ENCODE measurements around the gene MRTO4.
A peak's percentile ranks its signal among the peaks of the same experiment; 100 is the strongest.
"Not testable (repeated sequence)": the region's sequence is repeated elsewhere in the genome, so short reads cannot be mapped to it uniquely, and the experiment has no call there.

The MRTO4 gene

GRCh38 chr1:19251305-19252196 lies at the start of gene MRTO4, which contains the start of gene EMC1:
MRTO4 (plus strand) TSS chr1:19251805; CDS start chr1:19251836, 31 bp downstream.
EMC1 (minus strand) TSS chr1:19251524; CDS start chr1:19251509, 15 bp downstream.
- peak; percentile 88 for DNase-seq

DNA sequence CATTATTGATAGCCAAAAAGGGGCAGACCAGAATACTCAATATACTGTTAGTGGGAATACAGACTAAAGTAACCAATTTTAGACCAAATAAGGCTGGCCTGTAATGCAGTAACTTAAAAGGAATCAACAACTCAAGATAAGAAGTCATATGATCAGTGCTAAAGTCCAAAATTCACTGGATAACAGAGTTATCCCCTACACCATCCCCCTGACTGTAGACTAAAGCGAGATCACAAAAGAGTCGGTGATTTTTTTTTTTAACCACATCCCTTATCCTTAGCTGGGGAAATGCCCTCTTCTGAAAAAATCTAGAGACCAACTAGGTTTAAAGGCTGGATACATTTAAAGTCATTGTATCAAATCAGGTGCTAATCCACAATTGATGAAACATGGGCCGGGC lies 49.2 kb upstream of the MRTO4 start:
- no peak for DNase-seq

DNA sequence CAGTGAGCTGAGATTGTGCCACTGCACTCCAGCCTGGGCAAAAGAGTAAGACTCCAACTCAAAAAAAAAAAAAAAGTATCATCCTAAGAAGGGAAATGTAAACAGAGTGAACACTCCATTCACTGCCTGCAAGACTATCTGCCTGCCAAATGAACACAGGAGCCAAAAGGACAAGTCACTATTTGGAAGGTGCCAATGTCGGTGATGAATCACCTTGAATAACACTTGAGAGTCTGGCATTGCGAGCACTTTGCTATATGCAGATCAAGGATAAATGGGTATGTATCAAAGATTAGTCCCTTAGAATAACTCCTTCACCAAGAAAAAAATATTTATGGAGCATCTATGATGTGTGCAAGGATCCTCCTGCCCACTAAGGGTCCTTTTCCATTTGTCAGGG lies 48.2 kb upstream of the MRTO4 start:
- DNase-seq: peak; percentile 62

GRCh38 chr1:19204446-19205266 lies 46.9 kb upstream of the MRTO4 start:
- DNase-seq: peak; percentile 47

GRCh38 chr1:19205403-19205802 lies 46.2 kb upstream of the MRTO4 start:
- DNase-seq: no peak

GRCh38 chr1:19205845-19206244 lies 45.8 kb upstream of the MRTO4 start:
- no peak for DNase-seq

DNA sequence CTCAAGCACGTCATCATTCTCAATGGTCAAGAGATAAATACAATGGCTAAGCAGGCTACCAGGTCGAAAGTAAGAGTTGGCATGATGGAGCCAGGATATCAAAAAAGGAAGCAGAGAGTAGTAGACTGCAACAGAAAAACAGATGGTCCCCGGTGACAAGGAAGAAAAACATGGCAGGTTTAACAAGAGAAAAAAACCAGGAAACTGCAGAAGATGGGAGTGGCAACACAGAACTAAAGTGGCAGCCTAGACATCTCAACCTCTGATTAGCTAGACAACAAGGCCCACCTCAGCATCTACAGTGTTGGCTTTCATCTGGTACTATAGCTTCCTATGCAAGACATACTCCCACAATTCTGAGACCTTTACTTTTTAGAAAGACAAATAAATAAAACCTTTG lies 44.7 kb upstream of the MRTO4 start:
- no peak for DNase-seq

- DNase-seq: peak; percentile 57
Measured at GRCh38 chr1:19208710-19209438, 42.7 kb upstream of the MRTO4 start.

DNA sequence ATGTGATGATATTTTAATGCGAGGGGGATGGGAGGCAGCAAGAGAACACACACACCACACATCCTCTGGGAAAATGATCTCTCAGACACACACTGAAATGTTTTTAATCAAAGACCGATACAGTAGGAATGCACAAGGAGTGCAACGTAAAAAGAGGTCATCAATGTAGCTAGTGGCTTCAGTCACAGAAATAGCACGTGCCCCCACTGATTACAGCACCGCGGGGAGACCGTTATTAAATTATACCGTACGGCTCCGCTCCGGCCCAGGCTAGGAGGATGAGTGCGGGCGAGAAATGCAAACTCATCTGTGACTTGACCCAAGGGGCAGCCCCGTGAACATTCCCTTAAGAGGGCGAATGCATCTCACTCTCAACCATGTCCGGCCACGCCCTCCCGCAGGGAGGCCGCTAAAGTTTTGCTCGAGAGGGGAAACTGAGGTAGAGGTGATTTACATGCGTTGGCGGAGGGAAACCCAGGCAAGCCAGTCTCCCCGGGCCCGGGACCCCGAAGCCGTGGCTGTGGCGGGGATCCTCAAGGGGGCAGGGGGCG lies 42.1 kb upstream of the MRTO4 start:
- DNase-seq: peak; percentile 63

DNA sequence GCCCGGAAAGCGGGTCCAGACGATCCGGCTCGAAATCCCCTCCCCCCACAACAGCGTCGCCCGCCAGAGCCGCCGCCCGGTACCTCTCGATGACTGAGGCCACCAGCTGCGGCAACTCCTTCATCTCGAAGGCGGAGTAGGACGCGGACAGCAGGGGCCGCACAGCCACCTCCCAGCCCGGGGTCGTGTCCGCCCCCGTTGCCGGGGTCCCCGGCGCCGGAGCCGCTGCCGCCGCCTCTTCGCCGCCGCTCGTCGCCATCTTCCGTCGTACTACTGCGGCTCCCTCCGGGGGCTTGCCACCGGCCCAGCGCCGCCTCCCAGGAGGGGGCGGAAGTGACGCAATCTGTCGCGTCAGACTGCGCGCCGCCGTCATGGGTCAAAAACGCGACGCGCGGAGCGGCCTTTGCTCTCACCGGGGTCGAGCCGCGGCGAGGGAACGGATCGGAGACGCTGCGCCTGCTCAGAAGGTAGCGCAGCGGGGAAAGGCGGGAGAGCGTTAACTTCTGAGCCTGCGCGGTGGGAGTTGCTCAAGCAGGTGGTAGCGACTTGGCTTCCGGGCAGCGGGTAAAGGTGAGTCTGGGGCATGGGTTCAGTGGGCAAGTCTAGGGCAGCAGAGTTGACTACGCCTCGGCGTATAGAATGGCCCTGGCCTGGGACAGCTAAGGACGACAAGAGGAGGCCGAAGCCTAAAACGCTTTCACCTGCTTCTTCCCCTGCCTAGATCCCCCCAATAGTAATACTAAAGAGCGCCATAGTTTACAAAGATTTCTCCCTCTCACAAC lies 41.4 kb upstream of the MRTO4 start, which contains the start of gene UBR4:
Gene UBR4 (minus strand): TSS at position 277 of the 782 bp plus-strand sequence. CDS start 18 bp downstream, at position 259.
- peak; percentile 95 for DNase-seq

DNA sequence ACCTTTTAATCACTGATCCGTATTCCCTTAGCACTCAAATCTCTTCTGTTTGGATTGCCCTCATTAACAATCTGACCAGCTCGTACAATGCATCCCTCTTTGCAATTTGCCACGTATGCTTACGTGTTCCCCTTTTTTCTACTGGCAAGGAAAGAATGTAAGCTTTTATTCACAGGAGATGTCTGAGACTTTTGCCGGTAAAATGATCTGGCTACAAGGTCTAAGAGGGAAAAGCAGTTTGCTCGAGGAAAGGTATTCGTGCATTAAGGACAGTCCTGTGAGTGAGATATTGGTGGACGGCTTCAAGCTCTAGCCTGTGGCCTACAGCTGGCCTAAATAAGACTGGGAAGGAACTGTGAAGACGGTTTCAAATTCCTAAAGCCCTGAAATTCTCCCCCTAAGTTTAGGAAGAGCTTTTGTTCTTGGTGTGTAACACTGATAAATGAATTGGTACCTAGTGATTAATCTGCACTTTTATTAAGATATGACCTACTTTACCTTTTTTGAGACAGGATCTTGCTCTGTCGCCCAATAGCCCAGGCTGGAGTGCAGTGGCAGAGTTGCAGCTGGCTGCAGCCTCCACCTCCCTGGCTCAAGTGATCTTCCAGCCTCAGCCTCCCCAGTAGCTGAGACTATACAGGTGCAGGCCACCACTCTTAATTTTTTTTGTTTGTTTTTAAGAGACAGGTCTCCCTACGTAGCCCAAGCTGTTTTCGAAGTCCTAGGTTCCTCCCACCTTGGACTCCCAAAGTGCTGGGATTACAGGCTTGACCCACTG lies 40.6 kb upstream of the MRTO4 start:
- peak; percentile 29 for DNase-seq

- DNase-seq: no peak
Measured at GRCh38 chr1:19212167-19212566, 39.4 kb upstream of the MRTO4 start.

- DNase-seq: no peak
Measured at GRCh38 chr1:19213580-19213979, 38.0 kb upstream of the MRTO4 start.

DNA sequence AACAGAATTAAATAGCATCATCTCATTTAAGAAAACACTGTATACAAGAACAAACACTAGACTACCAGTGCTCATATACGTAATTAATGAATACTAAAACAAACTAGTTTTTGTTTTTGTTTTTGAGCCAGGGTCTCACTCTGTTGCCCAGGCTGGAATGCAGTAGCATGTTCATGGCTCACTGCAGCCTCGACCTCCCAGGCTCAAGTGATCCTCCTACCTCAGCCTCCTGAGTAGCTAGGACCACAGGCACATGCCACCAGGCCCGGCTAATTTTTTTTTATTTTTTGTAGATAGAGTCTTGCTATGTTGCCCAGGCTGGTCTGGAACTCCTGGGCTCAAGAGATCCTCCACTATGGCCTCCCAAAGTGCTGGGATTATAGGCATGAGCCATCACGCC lies 35.0 kb upstream of the MRTO4 start:
- not testable (repeated sequence) for DNase-seq

- DNase-seq: no peak
Measured at GRCh38 chr1:19219451-19219850, 32.2 kb upstream of the MRTO4 start.

DNA sequence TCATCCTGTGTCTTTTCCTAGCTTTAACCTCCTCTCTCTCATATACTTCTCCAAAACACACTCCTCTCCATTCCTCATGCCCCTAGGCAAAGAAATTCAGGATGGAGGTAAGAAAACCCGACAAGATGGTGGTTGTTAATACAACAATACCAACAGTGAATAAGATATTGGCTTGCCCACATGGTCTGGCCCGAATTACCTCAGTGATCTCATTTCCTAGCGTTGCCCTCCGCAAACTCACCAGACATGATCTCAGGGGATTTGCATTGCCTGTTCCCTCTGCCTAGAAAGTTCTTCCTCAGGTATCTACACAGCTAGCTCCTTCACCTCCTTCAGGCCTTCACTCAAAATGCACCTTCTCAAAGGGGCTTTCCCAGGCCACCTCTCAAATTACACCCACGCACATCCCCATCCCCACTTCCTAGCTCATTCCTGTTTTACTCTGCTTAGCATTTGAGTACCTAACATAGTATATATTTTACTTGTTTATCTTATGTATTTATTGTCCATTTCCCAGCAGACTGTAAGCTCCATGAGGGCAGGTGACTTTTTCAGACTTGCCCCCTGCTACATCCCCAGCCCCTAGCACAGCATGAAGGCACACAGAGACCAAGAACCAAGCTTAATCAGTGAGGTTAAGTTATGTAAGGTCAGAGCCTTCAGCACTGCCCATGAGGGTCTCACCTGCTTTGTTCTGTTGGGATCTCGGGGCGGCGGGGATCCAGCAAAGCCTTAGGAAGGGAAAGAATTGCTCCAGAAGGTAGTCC lies 31.3 kb upstream of the MRTO4 start:
- no peak for DNase-seq

GRCh38 chr1:19220991-19221390 lies 30.6 kb upstream of the MRTO4 start:
- no peak for DNase-seq

GRCh38 chr1:19222573-19222972 lies 29.0 kb upstream of the MRTO4 start:
- DNase-seq: no peak

- DNase-seq: peak; percentile 42
Measured at GRCh38 chr1:19222979-19223824, 28.4 kb upstream of the MRTO4 start.

All from EL (cell line).